HG03045 (cell line): ENCODE measurements around the gene TMEM134.
"Not testable (repeated sequence)": the region's sequence is repeated elsewhere in the genome, so short reads cannot be mapped to it uniquely, and the experiment has no call there.

Source experiments
- ATAC-seq: cut with Tn5 transposase; IDR thresholded peaks from one replicate; pipeline ENCODE4 v1.9.1; 2021; ENCODE audit warnings: mild to moderate bottlenecking, moderate library complexity; ENCODE audit not compliant: unreplicated experiment

The TMEM134 gene

DNA sequence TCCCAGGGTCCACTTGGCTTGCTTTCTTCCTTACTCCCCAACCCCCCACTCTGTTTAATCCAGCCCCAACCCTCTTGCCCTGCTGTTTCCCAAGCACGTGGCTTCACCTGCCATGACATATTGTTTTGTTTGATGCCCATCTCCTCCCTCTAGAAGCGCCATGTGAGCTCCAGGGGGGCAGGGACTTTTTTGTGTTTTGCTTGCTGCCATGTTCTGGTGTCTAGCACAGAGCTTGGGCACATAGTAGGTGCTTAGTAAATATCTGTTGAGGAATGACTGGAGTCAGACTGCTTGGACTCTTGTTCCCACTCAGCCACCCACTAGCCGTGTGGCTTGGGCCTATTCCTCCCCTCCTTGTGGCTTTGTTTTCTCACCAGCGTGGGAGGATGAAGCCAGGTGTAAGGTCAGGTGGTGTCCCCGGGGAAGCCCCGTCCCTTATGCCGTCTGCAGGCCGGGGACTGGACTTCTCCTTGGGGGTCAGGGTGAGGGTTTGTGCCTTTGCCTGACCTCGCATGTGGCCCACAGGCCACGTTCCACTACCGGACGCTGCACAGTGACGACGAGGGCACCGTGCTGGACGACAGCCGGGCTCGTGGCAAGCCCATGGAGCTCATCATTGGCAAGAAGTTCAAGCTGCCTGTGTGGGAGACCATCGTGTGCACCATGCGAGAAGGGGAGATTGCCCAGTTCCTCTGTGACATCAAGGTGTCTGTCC is 17.6 kb upstream of the TMEM134 start:
- no peak for ATAC-seq

DNA sequence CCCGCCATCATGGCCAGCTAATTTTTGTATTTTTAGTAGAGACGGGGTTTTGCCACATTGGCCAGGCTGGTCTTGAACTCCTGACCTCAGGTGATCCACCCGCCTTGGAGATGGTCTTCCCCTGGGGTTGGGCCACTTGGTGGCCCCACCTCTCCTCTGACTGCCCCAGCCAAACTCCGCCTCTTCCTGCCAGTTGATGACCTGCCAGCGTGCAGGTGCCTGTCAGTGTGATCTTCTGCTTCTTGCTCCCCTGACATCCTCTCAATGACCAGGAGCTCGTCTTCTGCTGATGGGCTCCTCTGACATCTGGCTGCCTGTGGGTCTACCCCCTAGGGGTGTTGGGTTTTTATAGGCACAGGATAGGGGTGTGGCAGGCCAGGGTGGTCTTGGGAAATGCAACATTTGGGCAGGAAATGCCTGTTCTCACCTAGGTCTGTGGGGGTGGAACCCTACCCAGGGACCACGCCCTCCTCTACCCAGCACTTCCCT is 16.9 kb upstream of the TMEM134 start:
- ATAC-seq: not testable (repeated sequence)

DNA sequence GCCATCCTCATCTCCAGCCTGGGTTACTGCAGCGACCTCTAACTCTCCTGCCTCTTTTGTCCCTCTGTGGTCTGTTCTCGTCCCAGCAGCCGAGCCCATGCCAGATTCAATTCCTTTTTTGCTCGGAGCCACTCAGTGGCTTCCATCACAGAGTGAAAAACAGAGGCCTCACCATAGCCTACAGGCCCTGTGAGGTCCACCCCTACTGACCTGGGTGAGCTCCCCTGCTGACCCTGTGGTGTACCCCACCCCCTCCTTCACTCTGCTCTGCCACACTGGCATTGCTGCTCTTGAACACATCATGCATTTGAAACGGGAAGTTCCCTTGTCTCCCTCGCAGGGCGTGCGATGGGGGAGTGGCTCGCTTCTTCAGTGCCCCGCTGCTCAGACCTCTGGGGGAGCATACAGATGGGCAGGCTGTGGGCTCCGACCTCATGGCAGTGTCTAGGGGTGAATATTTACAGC is 15.8 kb upstream of the TMEM134 start:
- ATAC-seq: no peak

DNA sequence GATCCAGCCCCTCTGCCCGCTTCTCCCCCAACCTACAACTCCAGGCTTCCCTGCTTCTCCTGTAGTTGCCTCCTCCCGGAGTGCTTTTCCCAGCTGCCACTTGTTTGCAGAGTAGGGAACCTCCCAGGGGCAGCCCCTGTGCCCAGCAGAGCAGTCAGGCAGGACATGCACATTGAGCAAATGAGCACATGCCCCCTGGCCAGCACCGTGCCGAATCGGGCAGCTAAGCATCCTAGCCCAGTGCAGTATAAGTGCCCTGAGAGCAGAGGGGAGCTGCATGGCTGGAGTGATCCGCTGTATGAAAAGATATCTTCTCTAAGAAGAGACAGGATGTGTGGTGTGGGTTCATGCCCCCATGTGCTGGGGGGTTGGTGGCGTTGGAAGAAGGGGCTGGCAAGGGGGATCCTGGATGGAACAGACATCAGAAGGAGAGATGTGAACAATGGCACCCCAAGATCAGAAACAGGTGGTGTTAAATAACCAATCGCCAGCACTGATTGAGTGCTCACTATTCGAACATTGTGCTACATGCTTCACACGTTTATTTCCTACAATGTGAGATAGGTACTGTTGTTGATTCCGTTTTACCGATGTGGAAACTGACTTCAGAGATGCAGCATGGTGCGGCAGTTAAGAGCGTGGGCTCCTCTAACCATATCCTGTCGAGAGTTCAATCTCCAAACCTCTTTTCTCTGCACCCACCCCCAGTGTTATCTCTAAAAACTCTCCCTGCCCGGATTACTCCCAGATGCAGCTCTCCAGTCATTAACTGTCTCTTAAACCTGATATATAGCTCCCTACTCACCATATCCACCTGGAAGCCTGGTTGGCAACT is 15.0 kb upstream of the TMEM134 start:
- ATAC-seq: no peak

DNA sequence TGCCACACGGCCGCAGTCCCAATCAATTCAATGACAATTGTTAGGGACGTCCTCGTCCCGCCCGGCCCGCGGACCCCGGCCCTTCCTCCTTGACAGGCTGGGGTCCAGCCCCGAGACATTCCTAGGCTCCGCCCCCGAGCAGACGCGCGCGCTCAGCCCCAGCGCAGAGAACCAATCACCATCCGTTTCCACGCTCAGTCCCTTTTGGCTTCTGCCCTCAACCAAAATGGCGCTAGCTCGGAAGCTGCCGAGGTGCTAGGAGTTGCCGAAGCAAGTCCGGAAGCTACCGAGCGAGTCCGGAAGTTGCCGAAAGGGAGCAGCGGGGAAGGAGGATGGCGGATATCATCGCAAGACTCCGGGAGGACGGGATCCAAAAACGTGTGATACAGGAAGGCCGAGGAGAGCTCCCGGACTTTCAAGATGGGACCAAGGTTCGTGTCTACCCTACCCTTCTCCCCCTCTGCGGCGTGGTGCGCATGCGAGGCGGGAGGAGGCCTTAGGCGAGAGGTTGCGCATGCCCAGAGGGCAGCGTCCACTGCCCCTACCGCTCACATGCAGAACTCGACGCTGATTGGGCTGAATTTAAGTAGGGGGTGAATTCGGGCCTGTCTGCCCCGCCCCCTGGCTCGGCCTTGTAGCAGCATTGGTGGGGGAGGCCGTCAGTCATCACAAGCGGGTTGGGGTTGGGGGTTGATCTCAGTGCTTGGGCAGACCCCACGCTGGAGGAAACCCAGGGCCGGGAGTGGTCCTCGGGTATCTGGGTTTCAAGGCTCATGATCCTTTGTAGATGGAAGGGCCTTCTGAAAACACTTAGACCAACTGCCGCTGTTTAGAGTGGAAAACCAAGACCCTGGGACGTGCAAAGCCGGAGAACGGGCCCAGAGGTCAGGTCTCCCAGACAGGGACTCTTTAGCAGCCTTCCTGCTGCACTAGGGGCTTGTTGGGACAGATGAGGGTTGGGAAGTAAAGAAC is 14.1 kb upstream of the TMEM134 start, which contains the start of gene AIP:
Gene AIP (plus strand): TSS at position 200 of the 972 bp plus-strand sequence. CDS start 133 bp downstream, at position 333.
- peak; percentile 69 for ATAC-seq

DNA sequence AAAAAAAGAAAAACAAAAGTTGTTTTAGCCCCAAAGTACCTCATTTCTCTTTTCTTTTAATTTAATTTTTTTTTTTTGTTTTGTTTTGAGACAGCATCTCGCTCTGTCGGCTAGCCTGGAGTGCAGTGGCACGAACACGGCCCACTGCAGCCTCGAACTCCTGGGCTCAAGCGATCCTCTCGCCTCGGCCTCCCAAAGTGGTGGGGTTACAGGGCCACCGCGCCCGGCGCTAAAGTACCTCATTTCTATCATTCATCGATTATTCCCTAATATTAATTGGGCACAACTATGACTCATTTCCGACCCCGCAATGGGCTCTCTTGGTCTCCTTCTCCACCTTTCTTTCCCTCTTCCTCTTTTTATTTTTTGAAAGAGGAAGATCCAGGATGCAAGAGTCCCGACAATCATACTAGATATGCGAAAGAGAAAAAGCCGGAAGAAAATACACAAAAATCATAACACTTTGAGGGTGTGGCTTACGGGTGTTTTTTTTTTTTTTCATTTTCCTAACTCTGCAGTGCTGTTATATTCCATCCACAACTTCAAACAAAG is 13.3 kb upstream of the TMEM134 start:
- no peak for ATAC-seq

DNA sequence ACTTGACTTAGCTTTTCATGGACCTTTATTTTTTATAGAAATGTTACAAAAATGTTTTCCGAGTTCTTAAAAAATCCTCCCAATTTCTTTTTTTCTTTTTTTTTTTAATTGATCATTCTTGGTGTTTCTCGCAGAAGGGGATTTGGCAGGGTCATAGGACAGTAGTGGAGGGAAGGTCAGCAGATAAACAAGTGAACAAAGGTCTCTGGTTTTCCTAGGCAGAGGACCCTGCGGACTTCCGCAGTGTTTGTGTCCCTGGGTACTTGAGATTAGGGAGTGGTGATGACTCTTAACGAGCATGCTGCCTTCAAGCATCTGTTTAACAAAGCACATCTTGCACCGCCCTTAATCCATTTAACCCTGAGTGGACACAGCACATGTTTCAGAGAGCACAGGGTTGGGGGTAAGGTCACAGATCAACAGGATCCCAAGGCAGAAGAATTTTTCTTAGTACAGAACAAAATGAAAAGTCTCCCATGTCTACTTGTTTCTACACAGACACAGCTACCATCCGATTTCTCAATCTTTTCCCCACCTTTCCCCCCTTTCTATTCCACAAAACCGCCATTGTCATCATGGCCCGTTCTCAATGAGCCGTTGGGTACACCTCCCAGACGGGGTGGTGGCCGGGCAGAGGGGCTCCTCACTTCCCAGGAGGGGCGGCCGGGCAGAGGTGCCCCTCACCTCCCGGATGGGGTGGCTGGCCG is 8.4 kb upstream of the TMEM134 start:
- ATAC-seq: not testable (repeated sequence)

DNA sequence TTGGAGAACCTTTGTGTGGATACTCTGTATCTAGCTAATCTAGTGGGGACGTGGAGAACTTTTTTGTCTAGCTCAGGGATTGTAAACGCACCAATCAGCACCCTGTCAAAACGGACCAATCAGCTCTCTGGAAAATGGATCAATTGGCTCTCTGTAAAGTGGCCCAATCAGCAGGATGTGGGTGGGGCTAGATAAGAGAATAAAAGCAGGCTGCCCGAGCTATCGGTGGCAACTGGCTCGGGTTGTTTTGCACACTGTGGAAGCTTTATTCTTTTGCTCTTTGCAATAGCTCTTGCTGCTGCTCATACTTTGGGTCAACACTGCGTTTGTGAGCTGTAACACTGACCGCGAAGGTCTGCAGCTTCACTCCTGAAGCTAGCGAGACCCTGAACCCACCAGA is 7.6 kb upstream of the TMEM134 start:
- ATAC-seq: not testable (repeated sequence)

DNA sequence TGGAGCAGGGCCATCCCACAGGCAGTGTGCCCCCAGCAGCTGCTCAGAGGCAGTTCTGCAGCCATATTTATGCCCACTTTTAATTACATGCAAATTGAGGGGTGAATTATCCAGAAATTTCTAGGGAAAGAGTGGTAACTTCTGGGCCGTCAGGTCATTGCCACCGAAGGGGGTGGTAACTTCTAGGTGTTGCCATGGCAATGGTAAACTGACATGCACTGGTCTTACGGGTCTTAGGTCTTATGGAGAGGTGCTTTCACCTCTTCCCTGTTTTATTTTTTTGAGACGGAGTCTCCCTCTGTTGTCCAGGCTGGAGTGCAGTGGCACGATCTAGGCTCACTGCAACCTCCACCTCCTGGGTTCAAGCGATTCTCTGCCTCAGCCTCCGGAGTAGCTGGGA is 3.8 kb upstream of the TMEM134 start:
- no peak for ATAC-seq

DNA sequence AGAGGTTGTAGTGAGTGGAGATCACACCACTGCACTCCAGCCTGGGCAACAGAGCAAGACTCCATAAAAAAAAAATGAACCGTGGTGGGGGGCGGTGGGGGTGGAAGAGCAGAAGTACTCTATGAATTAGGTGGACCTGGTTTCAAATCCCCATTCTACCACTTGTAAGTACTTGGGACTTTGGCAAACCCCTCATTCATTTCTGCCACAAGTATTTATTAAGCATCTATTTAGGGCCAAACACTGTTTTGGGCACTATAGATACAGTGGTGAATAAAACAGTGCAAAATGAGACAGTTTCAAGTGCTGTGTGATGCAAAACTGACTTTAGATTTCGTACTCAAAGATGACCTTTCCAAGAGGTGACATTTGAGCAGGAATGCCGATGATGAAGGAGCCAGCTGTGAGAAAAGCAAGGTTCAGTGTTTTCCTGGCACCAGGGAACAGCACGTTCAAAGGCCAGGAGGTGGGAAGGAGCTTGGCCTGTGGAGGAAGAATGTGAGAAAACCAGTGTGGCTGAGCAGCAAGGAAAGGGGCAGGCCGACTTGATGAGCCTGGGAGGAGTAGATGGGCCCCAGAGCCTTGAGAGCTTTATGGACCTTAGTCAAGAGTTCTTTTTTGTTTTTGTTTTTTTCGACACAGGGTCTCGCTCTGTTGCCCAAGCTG is 1.4 kb upstream of the TMEM134 start:
- no peak for ATAC-seq

DNA sequence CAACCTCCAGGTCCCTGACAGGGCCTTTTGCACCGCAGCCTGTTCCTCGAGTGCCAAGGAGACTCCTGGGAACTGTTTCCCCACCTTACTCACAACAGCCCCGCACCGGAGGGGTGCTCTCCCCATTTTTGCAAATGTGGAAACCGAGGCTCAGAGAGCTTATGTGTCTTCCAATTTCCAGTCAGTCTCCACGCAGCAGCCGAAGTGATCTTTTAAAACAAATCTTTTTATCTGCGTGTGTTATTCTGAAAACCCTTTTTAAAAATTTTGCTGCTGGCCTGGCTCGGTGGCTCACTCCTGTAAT is 409 bp upstream of the TMEM134 start:
- no peak for ATAC-seq

DNA sequence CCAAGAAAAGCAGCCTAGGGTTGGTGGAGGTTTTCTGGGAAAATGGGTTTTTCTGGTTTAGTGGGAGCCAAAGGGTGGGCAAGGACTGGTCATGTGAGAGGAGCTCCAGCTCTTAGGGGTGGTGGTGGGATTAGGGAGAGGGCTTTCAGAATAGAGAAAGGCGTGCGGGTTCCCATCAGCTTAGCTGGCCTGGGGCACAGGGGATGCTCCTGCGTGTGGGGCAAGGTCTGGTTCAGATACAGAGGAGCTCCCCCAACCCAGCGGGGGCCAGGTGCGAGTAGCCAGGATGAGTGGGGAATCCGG is 644 bp downstream of the TMEM134 start:
- no peak for ATAC-seq

DNA sequence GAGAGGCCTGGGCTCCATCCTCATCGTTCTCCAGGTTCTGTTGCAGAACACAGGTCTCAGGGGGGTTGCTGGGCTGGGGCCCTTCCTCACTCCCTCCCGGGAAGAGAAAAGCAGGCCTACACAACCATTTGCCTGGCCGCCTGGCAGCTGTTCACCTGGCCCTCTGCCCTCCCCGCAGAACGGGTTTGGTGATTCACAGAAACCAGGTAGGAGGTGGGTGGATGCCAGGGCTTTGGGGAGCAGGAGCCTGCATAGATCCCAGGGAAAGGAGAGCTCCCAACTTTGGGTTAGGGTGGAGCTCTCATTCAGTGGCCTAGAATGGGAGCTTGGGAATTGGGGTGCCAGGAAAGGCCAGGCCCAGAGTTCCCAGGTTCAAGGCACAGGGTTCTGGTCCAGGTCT is 995 bp downstream of the TMEM134 start:
- no peak for ATAC-seq

DNA sequence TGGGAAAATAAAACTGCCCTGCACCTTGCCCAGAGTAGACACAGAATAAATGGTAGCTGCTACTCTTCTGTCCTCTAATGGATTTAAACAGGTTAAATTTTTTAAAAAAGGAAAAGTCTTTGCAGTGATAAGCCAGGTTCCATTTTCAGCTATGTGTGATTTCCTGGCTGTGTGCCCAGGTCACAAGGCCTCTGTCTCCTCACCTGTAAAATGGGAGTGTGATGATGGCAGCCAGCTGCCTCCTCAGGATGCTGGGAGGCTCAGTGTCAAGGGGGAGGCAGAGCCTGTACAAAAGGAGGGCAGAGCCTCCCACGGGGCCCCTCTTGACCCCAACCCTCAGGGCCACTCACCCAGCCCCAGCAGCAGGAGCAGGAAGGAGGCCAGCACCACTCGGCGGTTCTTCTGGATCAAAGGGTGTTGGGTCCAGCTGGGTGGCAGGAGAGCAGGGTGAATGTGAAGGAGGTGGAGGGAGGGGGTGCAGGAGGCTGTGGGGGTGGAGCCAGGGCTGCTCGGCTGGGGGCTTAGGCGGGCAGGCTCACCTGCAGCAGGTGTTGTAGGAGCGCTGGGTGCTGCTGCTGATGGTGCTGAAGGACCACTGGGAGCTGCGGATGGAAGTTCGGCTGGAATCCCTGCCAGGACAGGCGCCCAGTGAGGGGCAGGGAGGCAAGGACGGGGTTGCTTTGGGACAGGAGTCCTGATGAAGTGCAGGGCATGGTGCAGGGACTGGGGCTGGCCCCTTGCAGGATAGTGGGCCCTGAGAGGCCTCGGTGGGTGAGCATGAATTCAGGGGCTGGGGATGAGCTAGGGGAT is 1.9 kb downstream of the TMEM134 start:
- no peak for ATAC-seq

DNA sequence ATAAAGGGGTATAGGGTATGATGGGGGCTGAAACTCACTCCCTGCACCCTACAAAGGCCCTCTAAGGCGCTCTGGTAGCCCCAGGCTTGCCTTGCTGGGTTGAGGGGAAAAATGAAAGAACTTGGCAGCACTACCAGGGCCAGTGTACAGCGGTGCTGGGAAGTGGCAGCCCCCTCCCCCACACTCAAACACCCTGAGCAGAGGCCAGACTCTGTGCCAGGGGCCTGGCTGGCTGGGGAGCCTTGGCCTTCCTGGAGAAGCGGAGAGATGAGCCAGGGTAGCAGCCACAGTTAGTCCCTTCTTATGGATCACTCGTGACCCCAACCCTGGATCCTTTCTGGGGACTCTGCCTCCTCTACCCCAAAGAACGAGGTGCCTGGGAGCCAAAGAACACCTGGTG is 2.7 kb downstream of the TMEM134 start:
- no peak for ATAC-seq

DNA sequence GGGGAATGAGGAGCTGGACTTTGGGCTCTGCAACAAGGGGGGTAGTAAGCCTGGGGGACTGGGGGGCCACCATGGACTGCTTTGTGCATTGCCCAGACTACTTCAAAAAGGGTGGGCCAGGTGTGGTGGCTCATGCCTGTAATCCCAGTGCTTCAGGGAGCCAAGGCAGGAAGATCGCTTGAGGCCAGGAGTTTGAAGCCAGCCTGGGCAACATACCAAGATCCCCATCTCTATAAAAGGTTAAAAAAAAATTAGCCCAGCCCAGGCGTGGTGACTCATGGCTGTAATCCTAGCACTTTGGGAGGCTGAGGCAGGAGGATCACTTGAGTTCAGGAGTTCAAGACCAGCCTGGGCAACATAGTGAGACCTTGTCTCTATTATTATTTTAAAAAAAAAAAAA is 3.5 kb downstream of the TMEM134 start:
- ATAC-seq: not testable (repeated sequence)

DNA sequence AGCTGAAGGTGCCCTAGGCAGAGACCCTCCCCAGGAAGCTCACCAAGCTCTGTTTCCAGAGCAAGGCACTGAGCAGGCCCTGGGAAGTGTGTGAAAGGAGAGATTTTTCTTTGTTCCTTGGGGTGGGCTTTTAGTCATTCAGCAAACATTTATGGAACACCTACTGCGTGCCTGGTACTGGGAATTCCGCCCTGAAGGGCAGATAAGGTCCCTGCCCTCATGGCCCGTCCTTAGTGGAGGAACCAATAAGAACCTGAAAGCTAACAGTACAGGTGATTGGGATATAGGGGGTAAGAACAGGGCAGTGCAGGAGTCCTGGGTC is 3.9 kb downstream of the TMEM134 start:
- no peak for ATAC-seq

DNA sequence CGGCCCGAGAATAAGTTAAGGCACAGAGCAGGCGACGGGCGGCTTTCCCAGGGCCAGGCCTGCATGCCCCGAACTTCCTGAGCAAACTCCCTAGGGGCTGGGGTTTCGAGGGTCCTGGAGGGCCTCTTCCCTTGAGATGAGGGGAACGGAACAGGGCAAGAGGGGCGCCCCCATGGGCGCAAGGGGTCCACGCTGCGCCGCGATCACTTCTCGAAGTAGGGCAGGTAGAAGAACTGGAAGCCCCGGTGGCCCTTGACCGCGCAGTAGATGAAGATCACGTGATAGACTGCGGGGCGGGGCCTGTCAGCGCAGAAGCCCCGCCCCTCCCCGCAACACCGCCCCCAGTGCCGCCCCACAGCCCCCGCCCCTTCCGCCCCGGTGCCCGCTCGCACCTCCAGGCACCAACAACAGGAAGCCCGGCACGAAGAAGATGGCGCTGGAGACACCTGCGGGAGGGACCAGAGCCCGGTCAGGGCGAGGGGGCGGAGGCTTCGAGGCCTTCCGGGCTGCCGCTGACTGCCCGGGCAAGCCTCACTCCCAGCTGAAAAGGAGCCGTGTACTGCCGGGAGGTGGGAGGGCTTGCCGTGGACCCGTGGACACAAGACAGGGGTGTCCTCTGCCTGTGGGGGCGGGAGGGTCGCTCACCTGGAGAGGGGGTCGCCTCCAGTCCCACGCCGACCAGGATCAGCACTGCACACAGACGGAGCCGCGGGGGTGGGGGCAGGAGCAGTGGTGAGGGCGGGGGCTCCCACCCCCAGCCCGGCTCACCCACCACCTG is 4.5 kb downstream of the TMEM134 start:
- ATAC-seq: peak; percentile 45
